Activated naive CD8-positive, alpha-beta T cell treated with anti-CD3 and anti-CD28 coated beads, Interleukin-2, amount 50 U/mL, for 24 hours (primary cell): ENCODE results near the gene IQUB.
"Not testable (repeated sequence)": the region's sequence is repeated elsewhere in the genome, so short reads cannot be mapped to it uniquely, and the experiment has no call there.

Source experiments
- ATAC-seq: fragments of 150-1000 bp; cut with Tn5 transposase; one replicate; pipeline ENCODE4 v1.10.0; 2021
- DNase-seq: peaks from one replicate; pipeline ENCODE4 v3.0.0; 2021
- H3K27ac Mint-ChIP-seq: one replicate; pipeline ENCODE4 v1.8.0; 2021; ENCODE audit warnings: mild to moderate bottlenecking, mixed read lengths
- H3K27me3 Mint-ChIP-seq: one replicate; pipeline ENCODE4 v1.8.0; 2021; ENCODE audit warnings: mixed read lengths
- H3K36me3 Mint-ChIP-seq: one replicate; pipeline ENCODE4 v1.8.0; 2021; ENCODE audit warnings: low read depth, mixed read lengths
- H3K4me1 Mint-ChIP-seq: one replicate; pipeline ENCODE4 v1.8.0; 2021; ENCODE audit warnings: mixed read lengths
- H3K4me3 Mint-ChIP-seq: one replicate; pipeline ENCODE4 v1.8.0; 2021; ENCODE audit warnings: mild to moderate bottlenecking, moderate library complexity, mixed read lengths
- H3K9me3 Mint-ChIP-seq: one replicate; pipeline ENCODE4 v1.8.0; 2021; ENCODE audit warnings: mixed read lengths

The IQUB gene

GRCh38 chr7:123492485-123492884 is 41.9 kb downstream of the IQUB start:
- DNase-seq, result no peak
- H3K27me3 Mint-ChIP-seq, result peaks cover 10% of the 10 kb centered on the region
- no peaks in the 10 kb centered on the region for H3K4me1 Mint-ChIP-seq
- no peak overlapping the region for H3K4me3 Mint-ChIP-seq
- H3K9me3 Mint-ChIP-seq, result no peaks in the 10 kb centered on the region
- H3K36me3 Mint-ChIP-seq, result no peaks in the 10 kb centered on the region
- no peak overlapping the region for H3K27ac Mint-ChIP-seq
- ATAC-seq, result no peak

- Mint-ChIP-seq H3K4me3 (no peak overlapping the region), H3K4me1 (no peaks in the 10 kb centered on the region), H3K9me3 (no peaks in the 10 kb centered on the region), H3K27me3 (peaks cover 20% of the 10 kb centered on the region), H3K36me3 (no peaks in the 10 kb centered on the region), H3K27ac (no peak overlapping the region)
- ATAC-seq (no peak), DNase-seq (no peak)
These were observed 48.7 kb downstream of the IQUB start for GRCh38 chr7:123485721-123486120.

- Mint-ChIP-seq H3K4me1 (no peaks in the 10 kb centered on the region), H3K27ac (no peak overlapping the region), H3K27me3 (peaks cover 16% of the 10 kb centered on the region), H3K9me3 (no peaks in the 10 kb centered on the region), H3K36me3 (no peaks in the 10 kb centered on the region), H3K4me3 (no peak overlapping the region)
- DNase-seq (no peak), ATAC-seq (no peak)
These were observed 49.2 kb downstream of the IQUB start for GRCh38 chr7:123485187-123485586.

- H3K27ac Mint-ChIP-seq, result no peak overlapping the region
- no peaks in the 10 kb centered on the region for H3K4me1 Mint-ChIP-seq
- no peak for ATAC-seq
- no peak overlapping the region for H3K4me3 Mint-ChIP-seq
- no peaks in the 10 kb centered on the region for H3K9me3 Mint-ChIP-seq
- DNase-seq, result no peak
- no peaks in the 10 kb centered on the region for H3K36me3 Mint-ChIP-seq
- H3K27me3 Mint-ChIP-seq, result peaks cover 12% of the 10 kb centered on the region
These were observed 50.2 kb downstream of the IQUB start for GRCh38 chr7:123484199-123484598.

GRCh38 chr7:123480107-123480506 is 54.3 kb downstream of the IQUB start:
- Mint-ChIP-seq H3K9me3 (no peaks in the 10 kb centered on the region), H3K4me1 (no peaks in the 10 kb centered on the region), H3K27ac (no peak overlapping the region), H3K27me3 (peaks cover 29% of the 10 kb centered on the region), H3K36me3 (no peaks in the 10 kb centered on the region), H3K4me3 (no peak overlapping the region)
- ATAC-seq (no peak), DNase-seq (no peak)

GRCh38 chr7:123478056-123478455 is 56.3 kb downstream of the IQUB start:
- H3K27ac Mint-ChIP-seq, H3K4me3 Mint-ChIP-seq, H3K36me3 Mint-ChIP-seq, H3K4me1 Mint-ChIP-seq, DNase-seq, ATAC-seq, H3K9me3 Mint-ChIP-seq: not testable (repeated sequence)
- peaks cover 28% of the 10 kb centered on the region for H3K27me3 Mint-ChIP-seq

GRCh38 chr7:123472750-123473445 is 61.5 kb downstream of the IQUB start:
- Mint-ChIP-seq H3K27me3 (peaks cover 16% of the 10 kb centered on the region), H3K9me3 (no peaks in the 10 kb centered on the region), H3K4me3 (no peak overlapping the region), H3K27ac (no peak overlapping the region), H3K36me3 (no peaks in the 10 kb centered on the region), H3K4me1 (no peaks in the 10 kb centered on the region)
- ATAC-seq (no peak), DNase-seq (no peak)

GRCh38 chr7:123472327-123472726 is 62.1 kb downstream of the IQUB start:
- H3K9me3 Mint-ChIP-seq, result no peaks in the 10 kb centered on the region
- no peak overlapping the region for H3K4me3 Mint-ChIP-seq
- H3K27me3 Mint-ChIP-seq, result peaks cover 11% of the 10 kb centered on the region
- H3K4me1 Mint-ChIP-seq, result no peaks in the 10 kb centered on the region
- no peaks in the 10 kb centered on the region for H3K36me3 Mint-ChIP-seq
- no peak for DNase-seq
- ATAC-seq, result no peak
- no peak overlapping the region for H3K27ac Mint-ChIP-seq

GRCh38 chr7:123468303-123468702 is 66.1 kb downstream of the IQUB start:
- Mint-ChIP-seq H3K4me1 (no peaks in the 10 kb centered on the region), H3K9me3 (no peaks in the 10 kb centered on the region), H3K27me3 (peaks cover 5% of the 10 kb centered on the region), H3K27ac (no peak overlapping the region), H3K4me3 (no peak overlapping the region), H3K36me3 (no peaks in the 10 kb centered on the region)
- ATAC-seq (no peak), DNase-seq (no peak)

GRCh38 chr7:123463890-123464289 is 70.5 kb downstream of the IQUB start:
- H3K27me3 Mint-ChIP-seq, result peaks cover 9% of the 10 kb centered on the region
- H3K4me3 Mint-ChIP-seq, result no peak overlapping the region
- no peak overlapping the region for H3K27ac Mint-ChIP-seq
- no peaks in the 10 kb centered on the region for H3K36me3 Mint-ChIP-seq
- ATAC-seq (no peak), DNase-seq (no peak)
- no peaks in the 10 kb centered on the region for H3K9me3 Mint-ChIP-seq
- no peaks in the 10 kb centered on the region for H3K4me1 Mint-ChIP-seq

GRCh38 chr7:123460616-123461015 is 73.8 kb downstream of the IQUB start:
- H3K27ac Mint-ChIP-seq, result no peak overlapping the region
- DNase-seq (no peak), ATAC-seq (no peak)
- peaks cover 5% of the 10 kb centered on the region for H3K27me3 Mint-ChIP-seq
- no peak overlapping the region for H3K4me3 Mint-ChIP-seq
- H3K36me3 Mint-ChIP-seq, result no peaks in the 10 kb centered on the region
- H3K9me3 Mint-ChIP-seq, result no peaks in the 10 kb centered on the region
- H3K4me1 Mint-ChIP-seq, result no peaks in the 10 kb centered on the region

GRCh38 chr7:123455965-123456470 is 78.4 kb downstream of the IQUB start:
- Mint-ChIP-seq H3K27ac (no peak overlapping the region), H3K9me3 (no peaks in the 10 kb centered on the region), H3K27me3 (no peaks in the 10 kb centered on the region), H3K4me1 (no peaks in the 10 kb centered on the region), H3K36me3 (no peaks in the 10 kb centered on the region), H3K4me3 (no peak overlapping the region)
- no peak for ATAC-seq
- no peak for DNase-seq

- no peaks in the 10 kb centered on the region for H3K4me1 Mint-ChIP-seq
- ATAC-seq, result no peak
- H3K36me3 Mint-ChIP-seq, result no peaks in the 10 kb centered on the region
- no peak overlapping the region for H3K4me3 Mint-ChIP-seq
- no peaks in the 10 kb centered on the region for H3K9me3 Mint-ChIP-seq
- no peak overlapping the region for H3K27ac Mint-ChIP-seq
- DNase-seq, result no peak
- no peaks in the 10 kb centered on the region for H3K27me3 Mint-ChIP-seq
These were observed 94.3 kb downstream of the IQUB start for GRCh38 chr7:123440101-123440548.

- no peak for ATAC-seq
- Mint-ChIP-seq H3K4me1 (no peaks in the 10 kb centered on the region), H3K9me3 (no peaks in the 10 kb centered on the region), H3K27me3 (no peaks in the 10 kb centered on the region), H3K27ac (no peak overlapping the region), H3K36me3 (no peaks in the 10 kb centered on the region), H3K4me3 (no peak overlapping the region)
- DNase-seq, result no peak
These were observed 95.2 kb downstream of the IQUB start for GRCh38 chr7:123439191-123439590.

GRCh38 chr7:123437447-123437995 is 96.9 kb downstream of the IQUB start:
- DNase-seq, result no peak
- Mint-ChIP-seq H3K27me3 (no peaks in the 10 kb centered on the region), H3K4me3 (no peak overlapping the region), H3K4me1 (no peaks in the 10 kb centered on the region), H3K27ac (no peak overlapping the region), H3K36me3 (no peaks in the 10 kb centered on the region), H3K9me3 (no peaks in the 10 kb centered on the region)
- ATAC-seq, result peak; percentile 28
